Neuronal stem cell (in vitro differentiated cells): Measurements from ENCODE around the gene DMRT3.

ENCODE experiments used
- DNase-seq: peaks from one replicate; pipeline ENCODE4 v3.0.0-alpha.2; 2013; ENCODE audit warnings: low spot score
- H2AFZ ChIP-seq: one replicate; pipeline ENCODE4 v1.6.1; 2013; ENCODE audit warnings: mild to moderate bottlenecking, low read length, inconsistent platforms
- H2AK5ac ChIP-seq: 2 replicates; pipeline ENCODE4 v1.6.1; 2013; ENCODE audit warnings: low read depth, mild to moderate bottlenecking, inconsistent platforms, low read length, moderate library complexity, mixed read lengths
- H2BK120ac ChIP-seq: 2 replicates; pipeline ENCODE4 v1.6.1; 2013; ENCODE audit warnings: low read depth, mild to moderate bottlenecking, inconsistent platforms, low read length, moderate library complexity, mixed read lengths
- H2BK12ac ChIP-seq: one replicate; pipeline ENCODE4 v1.6.1; 2013; ENCODE audit warnings: low read length, inconsistent platforms
- H2BK15ac ChIP-seq: 2 replicates; pipeline ENCODE4 v1.6.1; 2013; ENCODE audit warnings: mild to moderate bottlenecking, low read length, inconsistent platforms, mixed read lengths
- H2BK5ac ChIP-seq: one replicate; pipeline ENCODE4 v1.6.1; 2013; ENCODE audit warnings: inconsistent platforms, mild to moderate bottlenecking, low read length, moderate library complexity
- H3K14ac ChIP-seq: one replicate; pipeline ENCODE4 v1.6.1; 2013; ENCODE audit warnings: low read length, inconsistent platforms
- H3K18ac ChIP-seq: 2 replicates; pipeline ENCODE4 v1.6.1; 2013; ENCODE audit warnings: low read length, inconsistent platforms
- H3K23ac ChIP-seq: 2 replicates; pipeline ENCODE4 v1.6.1; 2013; ENCODE audit warnings: low read depth, mild to moderate bottlenecking, mixed read lengths, low read length, inconsistent platforms; ENCODE audit not compliant: poor library complexity
- H3K27ac ChIP-seq: replicated peaks from 3 replicates; pipeline ENCODE4 v1.5.1; 2013; ENCODE audit warnings: low read length, inconsistent platforms
- H3K27me3 ChIP-seq, 3 experiments: 2 replicates each; pipeline ENCODE4 v1.6.1; 2013; ENCODE audit warnings: low read length in 3 of 3, mild to moderate bottlenecking in 2 of 3, inconsistent platforms in 1 of 3, low read depth in 1 of 3, mixed read lengths in 1 of 3, moderate library complexity in 1 of 3; ENCODE audit not compliant: control insufficient read depth in 3 of 3, insufficient read depth in 3 of 3
- H3K36me3 ChIP-seq, 2 donors: replicated peaks in 1 of 2; 2 replicates each; pipeline ENCODE4 v1.6.1; 2013; ENCODE audit warnings: low read length in 2 of 2; ENCODE audit not compliant: control insufficient read depth in 2 of 2, insufficient read depth in 2 of 2
- H3K4ac ChIP-seq: 2 replicates; pipeline ENCODE4 v1.6.1; 2013; ENCODE audit warnings: inconsistent platforms, mild to moderate bottlenecking, low read length, moderate library complexity
- H3K4me1 ChIP-seq, 2 donors: 1 replicate in 1 of 2; 2 replicates in 1 of 2; pipeline ENCODE4 v1.6.1; 2013; ENCODE audit warnings: low read length in 2 of 2, low read depth in 1 of 2; ENCODE audit not compliant: control insufficient read depth in 2 of 2, insufficient read depth in 1 of 2
- H3K4me2 ChIP-seq: one replicate; pipeline ENCODE4 v1.6.1; 2013; ENCODE audit warnings: mild to moderate bottlenecking, low read length, inconsistent platforms; ENCODE audit not compliant: insufficient read depth, poor library complexity, severe bottlenecking
- H3K4me3 ChIP-seq, 2 donors: 2 replicates each; pipeline ENCODE4 v1.5.1; 2013; ENCODE audit warnings: low read length in 2 of 2, mild to moderate bottlenecking in 2 of 2, inconsistent platforms in 1 of 2, moderate library complexity in 1 of 2
- H3K79me1 ChIP-seq: one replicate; pipeline ENCODE4 v1.6.1; 2013; ENCODE audit warnings: low read depth, mild to moderate bottlenecking, inconsistent platforms, low read length, moderate library complexity
- H3K9ac ChIP-seq: one replicate; pipeline ENCODE4 v1.6.1; 2013; ENCODE audit warnings: mild to moderate bottlenecking, low read depth, low read length, inconsistent platforms; ENCODE audit not compliant: poor library complexity
- H3K9me3 ChIP-seq, 2 donors: replicated peaks in 1 of 2; 2 replicates each; pipeline versions ENCODE3 to v1.6.1; 2013; ENCODE audit warnings: low read length in 2 of 2, mild to moderate bottlenecking in 2 of 2, inconsistent platforms in 1 of 2, low read depth in 1 of 2, mixed read lengths in 1 of 2, moderate library complexity in 1 of 2; ENCODE audit not compliant: control insufficient read depth in 2 of 2, insufficient read depth in 1 of 2
- H4K8ac ChIP-seq: one replicate; pipeline ENCODE4 v1.6.1; 2013; ENCODE audit warnings: low read depth, mild to moderate bottlenecking, inconsistent platforms, low read length, moderate library complexity
- H4K91ac ChIP-seq: one replicate; pipeline ENCODE4 v1.6.1; 2013; ENCODE audit warnings: low read length, low read depth, mild to moderate bottlenecking, inconsistent platforms; ENCODE audit not compliant: poor library complexity
- WGBS, 2 donors: extraction: QIAGEN DNeasy Blood & Tissue Kit; methylation state at CpG; one replicate each; pipeline ENCODE4 v1.1.7; 2013; ENCODE audit warnings: missing lambda C conversion rate in 2 of 2, mixed read lengths in 1 of 2; ENCODE audit not compliant: insufficient read length in 2 of 2, insufficient replicate concordance in 1 of 2; ENCODE audit errors: extremely low coverage in 2 of 2; 5-methylcytosine and 5-hydroxymethylcytosine counted together

Gene DMRT3

DNA sequence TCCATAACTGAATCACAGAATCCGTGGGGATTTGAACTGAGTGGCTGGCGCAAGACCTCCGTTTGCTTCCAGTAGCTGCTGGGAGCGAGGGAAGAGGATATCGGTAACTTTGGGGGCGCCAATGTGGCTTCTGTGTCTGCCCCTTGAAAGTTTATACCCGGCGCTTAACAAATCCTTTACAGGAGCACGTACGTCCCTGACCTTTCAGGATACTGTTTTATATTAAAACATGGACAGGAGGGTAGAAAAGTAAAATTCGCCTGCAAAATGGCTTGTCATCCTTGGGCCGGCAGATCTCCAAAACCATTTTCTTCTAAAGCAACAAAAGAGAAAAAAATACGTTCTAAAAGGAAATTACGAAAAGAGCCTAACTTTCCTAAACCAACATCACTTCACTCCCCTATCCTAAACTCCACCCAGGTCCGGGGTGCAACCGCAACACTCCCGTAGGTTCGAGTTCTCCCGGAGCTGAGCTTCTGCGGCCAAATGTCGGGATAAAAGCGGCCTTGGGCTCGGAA lies 656 bp upstream of the DMRT3 start:
- peaks cover 0 to 34% of the 10 kb centered on the region in 2 donors for H3K4me1 ChIP-seq
- no peak overlapping the region for H4K91ac ChIP-seq
- WGBS, 2 donors: no CpG with 5 or more reads among the region's 23 CpGs
- H2AFZ ChIP-seq: peak overlapping the region; percentile 53
- H3K4me3 ChIP-seq: peak overlapping the region in 1 of 2 donors; percentile 75
- peaks cover 14 to 98% (median 80%) of the 10 kb centered on the region in 3 experiments for H3K27me3 ChIP-seq
- H2BK15ac ChIP-seq: no peak overlapping the region
- H3K4ac ChIP-seq: no peak overlapping the region
- peak overlapping the region; percentile 98 for H3K4me2 ChIP-seq
- no peak overlapping the region for H3K23ac ChIP-seq
- no peak overlapping the region for H2BK12ac ChIP-seq
- no peaks in the 10 kb centered on the region for H3K79me1 ChIP-seq
- no peak overlapping the region for H4K8ac ChIP-seq
- H3K27ac ChIP-seq: no peak overlapping the region
- no peak overlapping the region for H2BK5ac ChIP-seq
- peaks cover 0 to 18% of the 10 kb centered on the region in 2 donors for H3K9me3 ChIP-seq
- H2BK120ac ChIP-seq: peak overlapping the region; percentile 93
- no peak overlapping the region for H3K14ac ChIP-seq
- H3K36me3 ChIP-seq: no peaks in the 10 kb centered on the region
- no peak overlapping the region for H2AK5ac ChIP-seq
- no peak overlapping the region for H3K9ac ChIP-seq
- DNase-seq: no peak
- peak overlapping the region; percentile 95 for H3K18ac ChIP-seq

DNA sequence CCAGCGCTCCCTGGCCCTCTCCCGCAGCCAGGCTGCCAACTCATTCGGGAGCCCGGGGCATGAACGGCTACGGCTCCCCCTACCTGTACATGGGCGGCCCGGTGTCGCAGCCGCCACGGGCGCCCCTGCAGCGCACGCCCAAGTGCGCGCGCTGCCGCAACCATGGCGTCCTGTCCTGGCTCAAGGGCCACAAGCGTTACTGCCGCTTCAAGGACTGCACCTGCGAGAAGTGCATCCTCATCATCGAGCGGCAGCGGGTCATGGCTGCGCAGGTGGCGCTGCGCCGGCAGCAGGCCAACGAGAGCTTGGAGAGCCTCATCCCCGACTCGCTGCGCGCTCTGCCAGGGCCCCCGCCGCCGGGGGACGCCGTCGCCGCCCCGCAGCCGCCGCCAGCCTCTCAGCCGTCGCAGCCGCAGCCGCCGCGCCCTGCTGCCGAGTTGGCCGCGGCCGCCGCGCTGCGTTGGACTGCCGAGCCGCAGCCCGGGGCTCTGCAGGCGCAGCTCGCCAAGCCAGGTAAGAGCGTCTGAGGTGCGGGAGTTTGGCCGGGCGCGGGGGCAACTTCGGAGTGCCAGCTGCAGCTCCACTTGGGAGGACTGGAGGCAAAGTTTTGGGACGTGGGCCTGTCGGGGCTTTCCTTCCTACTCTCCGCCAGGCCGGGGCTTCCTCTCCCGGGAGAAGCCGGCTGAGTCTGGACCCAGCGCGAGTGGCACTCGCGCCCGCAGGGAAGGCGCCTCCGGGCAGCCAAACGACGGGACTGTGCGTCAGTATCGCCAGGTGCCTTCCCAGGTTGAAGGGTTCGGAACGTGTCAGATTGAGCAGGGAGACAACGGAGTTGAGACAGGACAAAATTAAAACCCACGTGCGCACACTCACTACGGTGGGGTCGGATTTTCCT lies 735 bp downstream of the DMRT3 start:
- Histone ChIP-seq H2AK5ac (peak overlapping the region; percentile 31), H2BK15ac (peak overlapping the region; percentile 79), H3K27ac (no peak overlapping the region), H3K4ac (no peak overlapping the region), H2BK120ac (peak overlapping the region; percentile 95), H3K9me3 (peaks cover 0 to 12% of the 10 kb centered on the region in 2 donors), H3K4me1 (peaks cover 0 to 32% of the 10 kb centered on the region in 2 donors), H3K27me3 (peaks cover 15 to 98% (median 86%) of the 10 kb centered on the region in 3 experiments), H3K14ac (no peak overlapping the region), H3K79me1 (no peaks in the 10 kb centered on the region), H3K9ac (peak overlapping the region; percentile 88), H2BK12ac (no peak overlapping the region), H4K91ac (no peak overlapping the region), H3K18ac (peak overlapping the region; percentile 98), H2AFZ (peak overlapping the region; percentile 68), H3K4me3 (peak overlapping the region in 1 of 2 donors; percentile 75), H2BK5ac (peak overlapping the region; percentile 3), H3K36me3 (no peaks in the 10 kb centered on the region), H3K23ac (peak overlapping the region; percentile 6), H4K8ac (no peak overlapping the region), H3K4me2 (peak overlapping the region; percentile 98)
- no CpG with 5 or more reads among the region's 92 CpGs for WGBS, 2 donors
- DNase-seq: no peak

DNA sequence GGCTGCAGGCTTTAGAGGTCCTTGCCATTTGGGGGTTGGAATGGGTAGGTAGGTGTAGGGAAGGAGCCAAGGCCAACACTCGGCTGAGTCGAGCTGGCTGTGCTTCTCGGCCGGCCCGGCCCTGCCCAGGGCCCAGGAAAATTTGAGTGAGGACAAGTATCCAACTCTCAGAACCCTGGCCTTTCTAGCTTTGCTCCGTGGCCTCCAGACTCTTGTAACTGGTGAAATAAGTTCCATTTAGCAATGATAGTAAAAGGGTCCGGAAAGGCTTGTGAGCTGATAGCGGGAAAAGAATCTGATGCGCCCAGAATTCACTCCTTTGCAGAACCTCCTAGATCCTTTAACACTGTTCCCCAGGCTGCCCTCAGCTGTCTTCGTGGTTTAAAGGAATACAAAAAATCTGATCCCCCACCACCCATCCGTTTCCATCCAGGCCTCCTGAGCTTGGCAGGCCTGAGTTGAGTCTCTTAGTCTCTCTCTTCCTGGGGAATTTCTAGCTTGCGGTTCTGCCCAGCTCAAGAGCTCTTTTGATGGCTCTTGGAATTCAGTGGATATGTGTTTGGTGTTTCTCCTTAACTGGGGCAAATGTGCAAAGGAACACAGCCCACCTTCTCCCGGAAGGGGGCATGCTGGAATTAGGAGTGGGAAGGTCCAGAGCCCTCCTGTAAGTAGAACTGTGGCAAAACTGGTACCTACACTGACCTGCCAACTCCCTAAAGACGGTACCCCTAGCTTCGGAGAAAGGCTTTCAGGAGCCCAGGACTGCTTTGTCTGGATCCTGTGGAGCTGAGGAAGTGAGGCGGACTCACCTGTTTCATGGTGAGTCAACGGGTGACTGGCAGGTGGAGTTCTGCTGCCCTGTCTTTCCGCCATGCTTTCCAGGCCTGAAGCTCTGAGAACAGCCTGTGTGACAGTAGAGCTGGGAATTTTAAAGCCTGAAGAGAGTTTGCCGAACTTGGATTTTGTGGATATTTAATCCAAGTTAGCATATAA lies 1.7 kb downstream of the DMRT3 start:
- Histone ChIP-seq H2BK15ac (no peak overlapping the region), H2BK120ac (no peak overlapping the region), H3K27me3 (peaks cover 15 to 98% (median 85%) of the 10 kb centered on the region in 3 experiments), H3K14ac (no peak overlapping the region), H3K18ac (peak overlapping the region; percentile 77), H3K4ac (no peak overlapping the region), H3K4me3 (no peak overlapping the region), H3K36me3 (no peaks in the 10 kb centered on the region), H2BK12ac (no peak overlapping the region), H3K79me1 (no peaks in the 10 kb centered on the region), H3K27ac (no peak overlapping the region), H4K8ac (no peak overlapping the region), H3K9ac (no peak overlapping the region), H2BK5ac (no peak overlapping the region), H2AFZ (no peak overlapping the region), H3K4me1 (peaks cover 0 to 25% of the 10 kb centered on the region in 2 donors), H3K23ac (no peak overlapping the region), H2AK5ac (peak overlapping the region; percentile 31), H3K4me2 (no peak overlapping the region), H4K91ac (no peak overlapping the region), H3K9me3 (peaks cover 0 to 6% of the 10 kb centered on the region in 2 donors)
- no peak for DNase-seq
- WGBS, 2 donors: no CpG with 5 or more reads among the region's 19 CpGs
